PC-3 (cell line): Measurements from ENCODE around the gene ATP10A.

ENCODE experiments used
- EZH2 ChIP-seq: fragments of 300-600 bp; sonication (generic); IDR thresholded peaks from one replicate; pipeline ENCODE4 v1.6.1; 2017; ENCODE audit warnings: antibody characterized with exemption, mild to moderate bottlenecking, low read length; ENCODE audit not compliant: unreplicated experiment
- TF ChIP-seq, protein P1 (sequence below): fragments of 300-600 bp; sonication (generic); conservative IDR thresholded peaks from 2 replicates; pipeline ENCODE4 v1.5.1; 2017; ENCODE audit warnings: antibody characterized with exemption, low read depth, mild to moderate bottlenecking, low read length

DNA sequence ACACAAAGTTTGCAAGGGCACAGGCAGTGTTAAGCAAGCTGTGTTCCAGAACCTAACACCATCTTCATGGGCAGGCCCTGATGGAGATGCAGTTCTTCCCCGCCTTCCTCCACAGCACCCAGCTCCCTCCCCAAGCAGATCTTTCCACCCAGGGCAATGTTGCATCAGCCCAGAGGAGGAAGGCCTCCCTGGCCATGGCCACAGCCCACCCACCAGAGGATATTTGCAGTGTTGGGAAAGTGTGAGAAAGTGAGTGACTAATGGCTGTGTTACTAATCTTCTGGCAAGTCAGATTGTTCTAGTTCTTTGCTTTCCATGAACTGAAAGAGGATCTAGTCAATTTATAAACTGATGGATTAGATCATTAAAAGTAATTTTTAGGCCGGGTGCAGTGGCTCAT, 42.0 kb upstream of the ATP10A start:
- TF ChIP-seq, protein P1, sequence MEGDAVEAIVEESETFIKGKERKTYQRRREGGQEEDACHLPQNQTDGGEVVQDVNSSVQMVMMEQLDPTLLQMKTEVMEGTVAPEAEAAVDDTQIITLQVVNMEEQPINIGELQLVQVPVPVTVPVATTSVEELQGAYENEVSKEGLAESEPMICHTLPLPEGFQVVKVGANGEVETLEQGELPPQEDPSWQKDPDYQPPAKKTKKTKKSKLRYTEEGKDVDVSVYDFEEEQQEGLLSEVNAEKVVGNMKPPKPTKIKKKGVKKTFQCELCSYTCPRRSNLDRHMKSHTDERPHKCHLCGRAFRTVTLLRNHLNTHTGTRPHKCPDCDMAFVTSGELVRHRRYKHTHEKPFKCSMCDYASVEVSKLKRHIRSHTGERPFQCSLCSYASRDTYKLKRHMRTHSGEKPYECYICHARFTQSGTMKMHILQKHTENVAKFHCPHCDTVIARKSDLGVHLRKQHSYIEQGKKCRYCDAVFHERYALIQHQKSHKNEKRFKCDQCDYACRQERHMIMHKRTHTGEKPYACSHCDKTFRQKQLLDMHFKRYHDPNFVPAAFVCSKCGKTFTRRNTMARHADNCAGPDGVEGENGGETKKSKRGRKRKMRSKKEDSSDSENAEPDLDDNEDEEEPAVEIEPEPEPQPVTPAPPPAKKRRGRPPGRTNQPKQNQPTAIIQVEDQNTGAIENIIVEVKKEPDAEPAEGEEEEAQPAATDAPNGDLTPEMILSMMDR = no peak
- TF ChIP-seq EZH2 = no peak
